Stimulated activated CD4-positive, alpha-beta T cell treated with anti-CD3 and anti-CD28 coated beads, Interleukin-4, amount 100 ng/mL, for 4 hours (primary cell): ENCODE measurements around the gene PLCL1.

ENCODE experiments used
- DNase-seq, 2 experiments: peaks; one replicate each; pipeline ENCODE4 v3.0.0-alpha.2; 2020

The PLCL1 gene

GRCh38 chr2:197929886-197930227, 125.5 kb downstream of the PLCL1 start:
- no peak for DNase-seq

- no peak for DNase-seq
Measured at GRCh38 chr2:197930570-197931278, 126.3 kb downstream of the PLCL1 start.

DNA sequence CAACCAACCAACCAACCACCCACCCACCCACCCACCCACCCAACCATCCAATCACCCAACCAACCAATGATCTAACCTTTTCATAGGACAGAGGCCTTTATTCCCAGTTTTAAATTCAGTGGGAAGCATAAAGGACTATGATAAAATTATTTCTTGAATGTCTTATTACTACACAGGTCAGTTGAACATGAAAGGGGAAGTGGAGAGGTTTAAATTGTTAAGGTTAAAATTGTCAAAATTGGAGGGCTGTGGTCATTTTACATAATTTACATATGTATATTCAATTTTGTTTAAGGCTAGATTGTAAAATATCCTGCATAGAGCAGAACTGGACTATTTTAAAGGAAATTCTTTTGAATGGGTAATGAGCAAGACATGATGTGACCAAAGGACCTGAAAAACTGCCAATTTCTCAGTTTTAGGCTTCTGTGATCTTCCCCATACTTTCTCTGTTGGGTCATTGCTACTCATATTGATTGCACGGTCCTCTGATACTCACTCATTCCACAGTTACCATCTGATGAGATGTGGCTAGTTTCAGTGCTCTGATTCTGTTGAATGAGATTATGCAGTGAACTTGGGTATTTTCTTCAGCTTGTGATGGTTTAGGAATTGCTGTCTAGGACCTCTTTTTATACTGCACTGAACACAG, 127.4 kb downstream of the PLCL1 start:
- no peak for DNase-seq

DNA sequence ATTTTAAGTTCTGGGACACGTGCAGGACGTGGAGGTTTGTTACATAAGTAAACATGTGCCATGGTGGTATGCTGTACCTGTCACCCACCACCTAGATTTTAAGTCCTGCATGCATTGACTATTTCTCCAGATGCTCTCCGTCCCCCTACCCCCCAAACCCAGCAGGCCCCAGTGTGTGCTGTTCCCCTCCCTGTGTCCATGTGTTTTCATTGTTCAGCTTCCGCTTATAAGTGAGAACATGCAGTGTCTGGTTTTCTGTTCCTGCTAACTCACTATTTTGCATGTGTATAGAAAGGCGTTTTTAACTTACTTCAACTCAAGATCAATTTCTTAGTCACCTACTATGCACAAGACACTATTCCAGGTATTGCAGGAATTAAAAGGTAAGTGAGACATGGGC, 128.0 kb downstream of the PLCL1 start:
- DNase-seq: no peak

- DNase-seq: no peak
Measured at GRCh38 chr2:197934261-197934933, 130.0 kb downstream of the PLCL1 start.

DNA sequence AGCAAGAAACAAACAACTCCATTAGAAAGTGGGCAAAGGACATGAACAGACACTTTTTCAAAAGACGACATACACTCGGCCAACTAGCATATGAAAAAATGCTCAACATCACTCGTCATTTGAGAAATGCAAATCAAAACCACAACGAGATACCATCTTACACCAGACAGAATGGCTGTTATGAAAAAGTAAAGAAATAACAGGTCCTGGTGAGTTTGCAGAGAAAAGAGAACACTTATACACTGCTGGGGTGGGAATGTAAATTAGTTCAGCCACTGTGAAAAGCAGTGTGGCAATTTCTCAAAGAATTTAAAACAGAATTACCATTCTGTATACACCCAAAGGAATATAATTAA, 130.5 kb downstream of the PLCL1 start:
- no peak for DNase-seq

- no peak for DNase-seq
Measured at GRCh38 chr2:197937814-197938213, 133.4 kb downstream of the PLCL1 start.

GRCh38 chr2:197938555-197938954, 134.2 kb downstream of the PLCL1 start:
- no peak for DNase-seq

DNA sequence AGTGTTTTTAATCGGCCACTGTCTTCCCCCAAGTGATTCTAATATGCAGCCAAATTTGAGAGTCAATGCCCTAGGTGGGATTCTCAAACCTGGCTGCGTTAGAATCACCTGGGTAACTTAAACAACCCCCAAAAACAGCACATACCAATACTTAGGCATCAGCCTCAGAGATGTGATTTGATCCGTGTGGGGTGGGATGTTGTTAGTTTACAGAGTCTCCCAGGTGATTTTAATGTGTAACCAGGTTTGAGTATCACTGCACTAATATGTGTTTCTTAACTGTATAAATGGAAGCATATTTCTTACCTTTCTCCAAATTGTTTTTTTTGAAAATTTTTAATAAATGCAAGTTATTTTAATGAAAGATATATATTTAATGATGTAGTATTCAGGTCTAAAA, 135.4 kb downstream of the PLCL1 start:
- DNase-seq: no peak

GRCh38 chr2:197940382-197940781, 136.0 kb downstream of the PLCL1 start:
- DNase-seq: no peak

DNA sequence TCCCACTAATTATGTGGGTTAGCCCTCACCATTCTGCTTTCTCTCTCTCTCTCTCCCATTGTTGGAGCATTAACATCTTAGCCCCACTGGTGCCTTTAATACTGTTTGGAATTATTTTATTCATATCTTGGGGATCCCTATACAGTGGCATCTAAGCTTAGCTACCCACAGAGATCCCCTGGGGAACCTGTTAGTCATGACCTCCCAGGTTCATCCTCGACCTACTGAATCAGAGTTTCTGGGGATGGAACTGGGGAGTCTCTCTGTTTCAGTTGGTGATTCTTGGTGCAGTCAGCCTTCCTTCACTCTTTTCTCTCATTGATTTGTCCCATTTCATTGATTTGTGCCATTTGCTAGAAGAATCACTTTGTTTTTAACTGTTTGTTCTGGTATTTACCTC, 137.3 kb downstream of the PLCL1 start:
- no peak for DNase-seq

GRCh38 chr2:197943731-197944130, 139.3 kb downstream of the PLCL1 start:
- no peak for DNase-seq

DNA sequence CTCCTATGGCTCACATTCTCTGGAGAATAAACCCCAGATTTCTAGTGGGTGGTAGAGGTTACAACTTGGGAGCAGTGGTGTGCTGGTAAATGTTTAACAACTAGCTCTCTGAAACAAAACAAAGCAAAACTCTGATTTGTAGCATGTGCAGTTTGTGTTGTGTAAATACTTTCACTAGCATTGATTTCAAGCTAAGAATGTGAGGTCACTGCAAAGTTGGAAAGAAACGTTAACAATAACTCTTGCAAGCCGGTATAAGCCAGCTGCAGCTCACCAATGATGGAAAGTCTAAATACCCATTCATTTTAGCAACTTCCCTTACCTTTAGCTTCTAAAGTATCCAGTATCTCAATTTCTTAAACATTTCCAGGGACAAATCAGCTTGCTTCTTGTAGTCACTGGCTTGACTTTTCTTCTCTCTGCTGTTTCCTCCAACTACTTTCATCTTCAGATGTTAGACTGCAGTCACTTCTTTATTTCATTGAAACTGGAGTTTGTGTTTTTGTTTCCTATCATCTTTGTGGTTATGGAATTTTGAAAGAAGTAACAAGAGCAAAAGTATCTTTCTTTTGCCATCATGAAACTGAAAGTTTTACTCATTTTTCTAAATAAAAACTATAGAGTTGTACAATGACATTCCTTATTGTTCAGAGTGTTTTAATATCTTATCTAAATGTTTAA, 140.2 kb downstream of the PLCL1 start:
- no peak for DNase-seq

DNA sequence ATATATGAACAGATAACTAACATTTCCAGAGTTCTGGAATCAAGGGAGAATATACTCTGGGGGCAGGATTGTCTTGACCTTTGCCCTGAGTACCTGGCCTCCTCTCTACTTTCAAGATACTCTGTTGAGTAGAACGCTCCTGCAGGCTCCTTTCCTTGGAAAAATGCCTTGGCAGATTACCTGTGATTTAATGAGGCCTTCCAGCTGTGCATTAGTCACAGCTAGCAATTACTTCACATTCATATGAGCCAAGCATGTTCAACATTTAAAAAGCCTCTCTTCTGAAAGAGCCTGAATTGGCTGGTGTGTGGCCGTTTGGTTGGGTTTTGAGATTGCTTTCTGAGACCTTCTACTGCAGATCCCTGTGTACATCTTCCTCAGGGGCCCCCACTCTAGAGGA, 142.2 kb downstream of the PLCL1 start:
- no peak for DNase-seq

- no peak for DNase-seq
Measured at GRCh38 chr2:197947219-197947757, 142.9 kb downstream of the PLCL1 start.

- no peak for DNase-seq
Measured at GRCh38 chr2:197949224-197949623, 144.8 kb downstream of the PLCL1 start.

DNA sequence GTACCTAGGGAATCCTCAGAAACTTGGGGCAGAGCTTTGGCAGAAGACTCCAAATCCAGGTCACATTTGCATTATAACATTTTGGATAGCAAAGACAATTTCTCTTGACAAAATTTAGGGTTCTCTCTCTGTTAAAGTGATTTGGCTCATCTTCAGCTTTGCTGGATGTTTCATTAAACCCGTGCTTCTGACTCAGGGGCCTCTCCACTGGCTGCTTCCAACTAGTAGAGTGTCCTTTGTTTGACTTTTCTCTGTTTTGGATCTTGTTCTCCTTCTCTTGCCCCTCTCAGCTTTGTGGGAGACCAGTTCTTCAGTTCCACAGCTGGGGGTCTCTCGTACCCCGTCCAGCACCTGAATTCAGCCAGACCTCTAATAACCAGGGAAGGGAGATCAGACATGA, 145.6 kb downstream of the PLCL1 start:
- DNase-seq: no peak

GRCh38 chr2:197950724-197951123, 146.3 kb downstream of the PLCL1 start:
- DNase-seq: no peak

GRCh38 chr2:197952540-197953202, 148.3 kb downstream of the PLCL1 start:
- no peak for DNase-seq

- no peak for DNase-seq
Measured at GRCh38 chr2:197954328-197954727, 149.9 kb downstream of the PLCL1 start.

DNA sequence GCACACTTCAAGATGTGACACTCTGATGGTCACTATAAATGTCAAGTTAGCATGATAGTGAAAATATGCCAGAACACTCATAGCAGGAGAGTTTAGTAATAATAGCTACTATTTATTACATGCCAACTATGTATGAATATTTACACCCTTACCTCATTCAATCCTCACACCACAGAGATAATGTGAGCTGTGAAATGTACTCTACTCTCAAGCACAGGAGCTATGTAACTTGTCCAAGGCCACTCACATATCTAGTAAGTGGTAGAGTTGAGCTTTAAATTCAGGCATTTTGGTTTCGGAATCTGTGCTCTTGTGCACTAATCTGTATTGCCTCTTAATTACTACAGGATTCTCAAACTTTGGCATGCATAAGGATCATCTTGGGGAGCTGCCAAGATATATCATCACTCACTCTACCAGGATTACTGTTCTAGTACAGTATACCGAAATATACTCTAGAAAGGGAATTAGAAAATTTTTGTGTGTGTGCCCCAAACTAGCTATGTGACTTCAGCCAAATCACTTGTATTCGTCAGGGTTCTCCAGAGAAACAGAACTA, 154.3 kb downstream of the PLCL1 start:
- DNase-seq: no peak

- DNase-seq: no peak
Measured at GRCh38 chr2:197959383-197959782, 155.0 kb downstream of the PLCL1 start.

- no peak for DNase-seq
Measured at GRCh38 chr2:197960786-197961185, 156.4 kb downstream of the PLCL1 start.
